ENCODE measurements around the gene DIP2C.
A peak's percentile ranks its signal among the peaks of the same experiment; 100 is the strongest.

The DIP2C gene

GRCh38 chr10:288316-289200 is 400.9 kb downstream of the DIP2C start:
- Histone ChIP-seq H3K36me3 (ENCODE audit: control insufficient read depth, insufficient read depth, low read length) (no peaks in the 10 kb centered on the region), H4K5ac (ENCODE audit: low read length) (no peak overlapping the region), H4K8ac (ENCODE audit: low read depth, low read length) (no peak overlapping the region), H2BK5ac (ENCODE audit: low read length) (no peak overlapping the region), H3K27ac (ENCODE audit: low read depth, low read length) (no peak overlapping the region), H3K4me1 (ENCODE audit: control insufficient read depth, low read depth, low read length) (no peaks in the 10 kb centered on the region), H3K4me2 (ENCODE audit: low read length) (no peak overlapping the region), H3K23ac (ENCODE audit: low read length) (no peak overlapping the region), H2BK120ac (ENCODE audit: low read depth, low read length) (no peak overlapping the region), H3K27me3 (ENCODE audit: insufficient read depth, low read length, poor library complexity) (no peaks in the 10 kb centered on the region), H3K4me3 (ENCODE audit: low read length) (no peak overlapping the region), H3K56ac (ENCODE audit: low read length) (no peak overlapping the region), H3K79me2 (ENCODE audit: control insufficient read depth, insufficient read depth, low read length) (no peaks in the 10 kb centered on the region), H3K79me1 (ENCODE audit: low read length) (no peaks in the 10 kb centered on the region), H3K9ac (ENCODE audit: low read length) (no peak overlapping the region), H2AK5ac (ENCODE audit: low read length) (no peak overlapping the region), H2BK15ac (replicated peaks; ENCODE audit: low read depth) (no peak overlapping the region), H3K4ac (ENCODE audit: low read depth, low read length) (no peak overlapping the region), H3K18ac (ENCODE audit: low read length) (no peak overlapping the region)
- DNase-seq, result no peak
- WGBS (ENCODE audit: extremely low coverage, insufficient coverage, low lambda C conversion rate), result no CpG with 5 or more reads among the region's 27 CpGs

DNA sequence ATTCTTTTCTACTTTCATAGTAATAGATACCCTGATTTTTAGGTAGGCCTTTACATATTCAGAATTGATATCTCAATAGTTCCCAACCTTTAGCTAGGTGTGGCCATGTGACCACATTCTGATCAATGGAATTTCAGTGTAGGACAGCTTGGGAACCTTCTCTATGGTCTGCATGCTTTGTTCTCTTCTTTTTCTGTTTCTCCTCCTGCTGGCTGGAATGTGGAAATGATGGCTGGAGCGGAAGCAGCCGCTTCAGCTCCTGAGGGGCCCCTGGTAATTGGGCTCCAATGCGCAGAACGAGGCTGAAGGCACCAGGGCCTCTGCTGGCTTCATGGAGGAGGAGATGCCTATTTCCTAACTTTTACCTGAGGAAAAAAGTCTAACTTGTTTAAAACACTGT is 401.7 kb downstream of the DIP2C start:
- Histone ChIP-seq H3K27me3 (ENCODE audit: insufficient read depth, low read length, poor library complexity) (no peaks in the 10 kb centered on the region), H3K4ac (ENCODE audit: low read depth, low read length) (no peak overlapping the region), H3K79me1 (ENCODE audit: low read length) (no peaks in the 10 kb centered on the region), H2AK5ac (ENCODE audit: low read length) (no peak overlapping the region), H4K5ac (ENCODE audit: low read length) (no peak overlapping the region), H3K36me3 (ENCODE audit: control insufficient read depth, insufficient read depth, low read length) (no peaks in the 10 kb centered on the region), H3K4me1 (ENCODE audit: control insufficient read depth, low read depth, low read length) (no peaks in the 10 kb centered on the region), H3K23ac (ENCODE audit: low read length) (no peak overlapping the region), H3K18ac (ENCODE audit: low read length) (no peak overlapping the region), H3K4me2 (ENCODE audit: low read length) (no peak overlapping the region), H2BK5ac (ENCODE audit: low read length) (no peak overlapping the region), H3K79me2 (ENCODE audit: control insufficient read depth, insufficient read depth, low read length) (no peaks in the 10 kb centered on the region), H3K27ac (ENCODE audit: low read depth, low read length) (no peak overlapping the region), H2BK120ac (ENCODE audit: low read depth, low read length) (no peak overlapping the region), H3K56ac (ENCODE audit: low read length) (no peak overlapping the region), H3K9ac (ENCODE audit: low read length) (no peak overlapping the region), H3K4me3 (ENCODE audit: low read length) (no peak overlapping the region), H2BK15ac (replicated peaks; ENCODE audit: low read depth) (no peak overlapping the region), H4K8ac (ENCODE audit: low read depth, low read length) (no peak overlapping the region)
- WGBS (ENCODE audit: extremely low coverage, insufficient coverage, low lambda C conversion rate), result no CpG with 5 or more reads among the region's 4 CpGs
- peak; percentile 84 for DNase-seq

GRCh38 chr10:287026-287709 is 402.3 kb downstream of the DIP2C start:
- Histone ChIP-seq H4K5ac (ENCODE audit: low read length) (no peak overlapping the region), H3K36me3 (ENCODE audit: control insufficient read depth, insufficient read depth, low read length) (no peaks in the 10 kb centered on the region), H3K23ac (ENCODE audit: low read length) (no peak overlapping the region), H3K27ac (ENCODE audit: low read depth, low read length) (no peak overlapping the region), H3K79me2 (ENCODE audit: control insufficient read depth, insufficient read depth, low read length) (no peaks in the 10 kb centered on the region), H3K9ac (ENCODE audit: low read length) (no peak overlapping the region), H2BK120ac (ENCODE audit: low read depth, low read length) (no peak overlapping the region), H3K18ac (ENCODE audit: low read length) (no peak overlapping the region), H2AK5ac (ENCODE audit: low read length) (no peak overlapping the region), H3K4me1 (ENCODE audit: control insufficient read depth, low read depth, low read length) (no peaks in the 10 kb centered on the region), H2BK15ac (replicated peaks; ENCODE audit: low read depth) (no peak overlapping the region), H3K79me1 (ENCODE audit: low read length) (no peaks in the 10 kb centered on the region), H3K27me3 (ENCODE audit: insufficient read depth, low read length, poor library complexity) (no peaks in the 10 kb centered on the region), H3K4me3 (ENCODE audit: low read length) (no peak overlapping the region), H4K8ac (ENCODE audit: low read depth, low read length) (no peak overlapping the region), H3K4me2 (ENCODE audit: low read length) (no peak overlapping the region), H3K4ac (ENCODE audit: low read depth, low read length) (no peak overlapping the region), H3K56ac (ENCODE audit: low read length) (no peak overlapping the region), H2BK5ac (ENCODE audit: low read length) (no peak overlapping the region)
- no peak for DNase-seq
- no CpG with 5 or more reads among the region's 4 CpGs for WGBS (ENCODE audit: extremely low coverage, insufficient coverage, low lambda C conversion rate)

GRCh38 chr10:285216-285615 is 404.3 kb downstream of the DIP2C start:
- H2BK5ac ChIP-seq (ENCODE audit: low read length), result no peak overlapping the region
- H3K27ac ChIP-seq (ENCODE audit: low read depth, low read length), result no peak overlapping the region
- H3K36me3 ChIP-seq (ENCODE audit: control insufficient read depth, insufficient read depth, low read length), result no peaks in the 10 kb centered on the region
- no peaks in the 10 kb centered on the region for H3K27me3 ChIP-seq (ENCODE audit: insufficient read depth, low read length, poor library complexity)
- H3K79me1 ChIP-seq (ENCODE audit: low read length), result no peaks in the 10 kb centered on the region
- H3K4ac ChIP-seq (ENCODE audit: low read depth, low read length), result no peak overlapping the region
- H3K56ac ChIP-seq (ENCODE audit: low read length), result no peak overlapping the region
- H2BK15ac ChIP-seq (replicated peaks; ENCODE audit: low read depth), result no peak overlapping the region
- H3K9ac ChIP-seq (ENCODE audit: low read length), result no peak overlapping the region
- H4K8ac ChIP-seq (ENCODE audit: low read depth, low read length), result no peak overlapping the region
- no peaks in the 10 kb centered on the region for H3K79me2 ChIP-seq (ENCODE audit: control insufficient read depth, insufficient read depth, low read length)
- no CpG with 5 or more reads among the region's 15 CpGs for WGBS (ENCODE audit: extremely low coverage, insufficient coverage, low lambda C conversion rate)
- DNase-seq, result no peak
- no peak overlapping the region for H2AK5ac ChIP-seq (ENCODE audit: low read length)
- H3K23ac ChIP-seq (ENCODE audit: low read length), result no peak overlapping the region
- no peak overlapping the region for H2BK120ac ChIP-seq (ENCODE audit: low read depth, low read length)
- no peak overlapping the region for H3K4me2 ChIP-seq (ENCODE audit: low read length)
- H4K5ac ChIP-seq (ENCODE audit: low read length), result no peak overlapping the region
- H3K4me1 ChIP-seq (ENCODE audit: control insufficient read depth, low read depth, low read length), result no peaks in the 10 kb centered on the region
- no peak overlapping the region for H3K4me3 ChIP-seq (ENCODE audit: low read length)
- H3K18ac ChIP-seq (ENCODE audit: low read length), result no peak overlapping the region

DNA sequence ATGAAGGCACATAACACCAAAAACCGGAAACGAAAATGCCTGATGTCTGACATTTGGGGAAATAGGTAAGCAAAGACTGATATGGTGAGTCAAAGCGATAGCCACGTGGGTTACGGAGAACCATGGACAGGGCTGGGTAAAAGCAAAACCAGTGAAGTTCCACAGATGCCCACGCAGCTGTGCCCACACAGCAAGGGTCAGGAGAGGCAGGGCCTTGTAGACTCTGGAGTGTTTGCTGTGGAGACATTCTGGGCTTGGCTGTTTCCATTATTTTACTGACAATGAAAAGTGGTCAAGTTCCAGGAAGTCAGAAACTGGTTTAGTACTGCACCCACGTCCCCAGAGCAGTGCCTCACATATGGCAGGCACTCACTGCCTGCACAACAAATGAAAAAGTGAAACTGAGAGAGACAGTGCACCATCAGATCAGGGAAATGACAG is 405.5 kb downstream of the DIP2C start:
- Histone ChIP-seq H4K8ac (ENCODE audit: low read depth, low read length) (no peak overlapping the region), H2BK120ac (ENCODE audit: low read depth, low read length) (no peak overlapping the region), H3K23ac (ENCODE audit: low read length) (no peak overlapping the region), H2BK5ac (ENCODE audit: low read length) (no peak overlapping the region), H3K4me2 (ENCODE audit: low read length) (no peak overlapping the region), H3K27ac (ENCODE audit: low read depth, low read length) (no peak overlapping the region), H3K18ac (ENCODE audit: low read length) (no peak overlapping the region), H2AK5ac (ENCODE audit: low read length) (no peak overlapping the region), H3K4me1 (ENCODE audit: control insufficient read depth, low read depth, low read length) (no peaks in the 10 kb centered on the region), H3K79me1 (ENCODE audit: low read length) (no peaks in the 10 kb centered on the region), H4K5ac (ENCODE audit: low read length) (no peak overlapping the region), H3K27me3 (ENCODE audit: insufficient read depth, low read length, poor library complexity) (no peaks in the 10 kb centered on the region), H2BK15ac (replicated peaks; ENCODE audit: low read depth) (no peak overlapping the region), H3K79me2 (ENCODE audit: control insufficient read depth, insufficient read depth, low read length) (no peaks in the 10 kb centered on the region), H3K4ac (ENCODE audit: low read depth, low read length) (no peak overlapping the region), H3K4me3 (ENCODE audit: low read length) (no peak overlapping the region), H3K36me3 (ENCODE audit: control insufficient read depth, insufficient read depth, low read length) (no peaks in the 10 kb centered on the region), H3K56ac (ENCODE audit: low read length) (no peak overlapping the region), H3K9ac (ENCODE audit: low read length) (no peak overlapping the region)
- no peak for DNase-seq
- WGBS (ENCODE audit: extremely low coverage, insufficient coverage, low lambda C conversion rate), result no CpG with 5 or more reads among the region's 7 CpGs
